HG02588 (cell line): ENCODE results near the gene CFC1.
"Not testable (repeated sequence)": the region's sequence is repeated elsewhere in the genome, so short reads cannot be mapped to it uniquely, and the experiment has no call there.

Experiments
- ATAC-seq: cut with Tn5 transposase; IDR thresholded peaks from one replicate; pipeline ENCODE4 v1.9.1; 2021; ENCODE audit warnings: mild to moderate bottlenecking, moderate library complexity; ENCODE audit not compliant: unreplicated experiment

CFC1 gene

DNA sequence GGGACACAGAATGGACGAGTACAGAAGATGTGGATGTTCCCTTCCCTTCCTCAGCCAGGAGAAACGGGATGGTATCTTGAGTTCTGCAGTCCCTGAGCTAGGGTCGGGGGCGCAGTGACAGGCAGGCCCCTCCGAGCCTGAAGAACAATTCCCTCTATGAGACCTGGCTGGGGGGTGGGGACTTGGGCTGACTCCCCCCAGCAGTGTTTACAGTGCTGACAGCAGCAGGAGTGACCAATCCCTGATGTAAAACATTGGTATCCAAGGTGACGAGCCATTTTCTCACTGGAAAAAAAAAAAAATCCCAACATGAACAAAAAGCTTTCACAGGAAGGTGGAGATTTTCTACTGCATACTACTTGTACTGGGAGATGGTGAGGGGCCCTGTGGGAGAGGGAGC, at the start of gene CFC1:
Gene CFC1, minus strand, starts transcription at position 183 of the 400 bp plus-strand sequence. CDS start 288 bp downstream, outside the sequence.
- ATAC-seq: not testable (repeated sequence)

DNA sequence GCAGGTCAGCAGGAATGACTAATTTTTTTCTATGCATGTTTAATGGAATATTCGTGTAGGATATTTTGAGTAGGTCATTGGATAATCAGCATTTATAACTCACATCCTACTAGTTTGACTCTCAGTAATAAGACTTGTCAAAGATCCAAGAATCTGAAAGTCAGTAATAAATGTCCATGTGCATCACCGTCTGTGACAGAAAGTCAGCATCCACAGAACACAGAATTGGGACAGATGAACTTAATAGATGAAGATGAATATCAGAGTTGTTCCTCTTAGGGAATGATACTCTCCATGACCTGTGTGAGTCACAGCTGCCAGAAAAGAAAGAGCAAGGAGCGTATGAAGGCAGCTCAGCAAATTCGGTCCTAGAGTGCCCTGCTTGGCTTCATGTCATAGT, 42.3 kb upstream of the CFC1 start:
- ATAC-seq: not testable (repeated sequence)

DNA sequence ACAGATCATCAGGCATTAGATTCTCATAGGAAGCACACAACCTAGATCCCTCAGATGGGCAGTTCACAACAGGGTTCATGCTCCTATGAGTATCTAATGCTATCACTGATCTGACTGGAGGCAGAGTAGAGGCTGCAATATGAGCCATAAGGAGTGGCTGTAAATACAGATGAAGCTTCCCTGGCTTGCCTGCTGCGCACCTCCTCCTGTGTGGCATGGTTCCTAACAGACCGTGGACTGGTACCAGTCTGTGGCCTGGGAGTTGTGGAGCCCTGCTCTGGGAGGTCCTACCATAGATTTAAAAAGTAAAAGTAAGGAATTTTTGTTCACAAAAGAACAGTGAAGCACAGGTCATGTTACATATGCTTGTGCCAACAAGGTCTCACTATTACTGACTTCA, 39.6 kb upstream of the CFC1 start:
- ATAC-seq: not testable (repeated sequence)

DNA sequence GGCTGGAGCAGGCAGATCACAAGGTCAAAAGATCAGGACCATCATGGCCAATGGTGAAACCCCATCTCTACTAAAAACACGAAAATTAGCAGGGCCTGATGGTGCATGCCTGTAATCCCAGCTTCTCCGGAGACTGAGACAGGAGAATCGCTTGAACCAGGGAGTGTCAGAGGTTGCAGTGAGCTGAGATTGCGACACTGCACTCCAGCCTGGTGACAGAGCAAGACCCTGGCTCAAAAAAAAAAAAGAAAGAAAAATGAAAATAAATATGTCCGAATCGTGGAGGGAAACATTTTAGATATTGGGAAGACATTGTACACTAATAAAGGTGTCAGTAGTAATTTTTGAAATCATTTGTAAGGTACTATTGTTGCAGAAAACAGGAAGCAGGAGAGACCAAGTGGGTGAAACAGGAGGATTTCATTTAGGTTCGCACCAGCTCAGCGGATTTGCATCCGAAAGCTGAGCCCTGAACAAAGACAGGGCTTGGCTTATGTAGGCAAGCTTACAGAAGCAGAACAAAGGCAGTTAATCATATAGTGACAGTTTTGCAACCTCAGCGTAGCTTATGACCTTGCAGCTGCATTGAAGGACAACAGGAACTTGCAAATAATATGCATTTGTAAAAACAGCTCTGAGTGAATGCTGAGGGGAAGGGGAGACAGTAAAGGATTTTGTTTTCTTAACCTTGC, 29.6 kb upstream of the CFC1 start:
- ATAC-seq: not testable (repeated sequence)

DNA sequence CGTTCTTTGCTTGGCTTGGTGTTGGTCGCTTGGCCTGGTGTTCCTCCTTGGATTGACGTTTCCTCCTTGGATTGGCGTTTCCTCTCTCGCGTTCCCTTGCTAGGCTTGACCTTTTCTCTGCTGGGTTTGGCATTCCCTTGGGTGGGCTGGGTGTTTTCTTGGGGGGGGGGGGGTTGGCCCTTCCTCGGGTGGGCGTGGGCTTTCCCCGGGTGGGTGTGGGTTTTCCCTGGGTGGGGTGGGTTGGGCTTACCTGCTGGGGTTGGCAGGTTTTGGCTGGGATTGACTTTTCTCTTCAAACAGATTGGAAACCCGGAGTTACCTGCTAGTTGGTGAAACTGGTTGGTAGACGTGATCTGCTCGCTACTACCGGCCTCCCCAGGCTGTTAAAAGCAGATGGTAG, 11.8 kb upstream of the CFC1 start, which contains the start of gene POTEJ:
Gene POTEJ, plus strand, starts transcription at position 301 of the 400 bp plus-strand sequence. Its CDS starts 93 bp downstream, at position 394.
- ATAC-seq: not testable (repeated sequence)

DNA sequence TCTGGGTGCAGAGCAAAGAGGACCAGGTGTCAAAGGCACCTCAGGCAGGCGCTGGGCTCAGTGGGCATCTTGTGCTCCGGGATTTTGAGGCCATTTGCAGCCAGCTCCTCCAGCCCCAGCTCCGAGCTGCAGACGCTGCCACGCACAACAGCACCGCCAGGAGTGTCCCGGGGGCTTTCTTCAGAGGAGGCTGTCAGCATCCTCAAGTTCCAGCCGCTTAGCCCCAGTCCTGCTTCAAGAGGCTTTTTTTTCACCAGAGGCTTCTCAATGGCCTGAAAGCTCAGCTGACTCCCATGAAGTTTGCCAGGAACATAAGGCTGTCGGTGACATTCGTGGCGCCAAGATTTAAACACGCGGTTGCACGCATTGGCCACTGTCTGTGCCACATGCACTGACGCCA, 11.1 kb upstream of the CFC1 start:
- ATAC-seq: not testable (repeated sequence)

DNA sequence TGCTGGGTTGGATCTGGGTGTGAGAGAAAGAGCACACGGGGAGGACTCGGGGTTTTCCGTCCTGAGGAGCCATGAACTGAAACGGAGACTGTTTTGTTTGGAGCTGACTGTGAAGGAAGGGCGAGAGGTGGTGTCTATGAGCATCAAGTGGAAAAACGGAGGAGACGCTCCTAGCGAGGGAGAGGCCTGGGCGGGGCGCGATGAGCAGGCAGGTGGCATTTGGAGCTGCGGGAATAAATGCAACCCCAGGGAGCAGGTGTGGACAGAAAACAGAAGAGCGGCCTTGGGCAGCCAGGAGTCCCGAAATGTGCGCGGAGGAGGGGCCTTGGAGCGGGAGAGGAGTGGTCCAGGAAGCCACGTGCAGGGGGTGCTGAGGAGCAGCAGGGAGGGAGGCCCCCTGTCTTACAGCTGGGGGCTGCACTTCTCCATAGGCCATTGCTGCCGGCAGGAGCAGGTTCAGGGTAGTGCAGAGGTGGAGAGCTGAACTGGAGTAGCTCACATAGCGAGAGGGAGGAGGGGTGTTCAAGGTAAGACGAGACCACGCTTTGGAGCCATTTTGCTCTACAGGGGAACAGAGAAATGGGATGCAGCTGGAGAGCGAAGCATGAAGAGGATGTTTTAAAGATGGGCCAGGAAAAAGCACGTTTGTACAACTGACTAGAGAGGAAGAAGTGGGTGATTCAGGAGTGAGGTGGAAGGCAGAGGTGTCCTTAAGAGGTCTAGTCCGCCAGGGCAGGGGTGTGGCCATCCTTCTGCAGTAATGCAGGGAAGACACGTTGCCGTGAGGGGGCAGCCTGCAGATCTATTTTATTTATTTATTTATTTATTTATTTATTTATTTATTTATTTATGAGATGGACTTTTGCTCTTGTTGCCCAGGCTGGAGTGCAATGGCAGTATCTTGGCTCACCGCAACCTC, 9.9 kb upstream of the CFC1 start:
- ATAC-seq: not testable (repeated sequence)

DNA sequence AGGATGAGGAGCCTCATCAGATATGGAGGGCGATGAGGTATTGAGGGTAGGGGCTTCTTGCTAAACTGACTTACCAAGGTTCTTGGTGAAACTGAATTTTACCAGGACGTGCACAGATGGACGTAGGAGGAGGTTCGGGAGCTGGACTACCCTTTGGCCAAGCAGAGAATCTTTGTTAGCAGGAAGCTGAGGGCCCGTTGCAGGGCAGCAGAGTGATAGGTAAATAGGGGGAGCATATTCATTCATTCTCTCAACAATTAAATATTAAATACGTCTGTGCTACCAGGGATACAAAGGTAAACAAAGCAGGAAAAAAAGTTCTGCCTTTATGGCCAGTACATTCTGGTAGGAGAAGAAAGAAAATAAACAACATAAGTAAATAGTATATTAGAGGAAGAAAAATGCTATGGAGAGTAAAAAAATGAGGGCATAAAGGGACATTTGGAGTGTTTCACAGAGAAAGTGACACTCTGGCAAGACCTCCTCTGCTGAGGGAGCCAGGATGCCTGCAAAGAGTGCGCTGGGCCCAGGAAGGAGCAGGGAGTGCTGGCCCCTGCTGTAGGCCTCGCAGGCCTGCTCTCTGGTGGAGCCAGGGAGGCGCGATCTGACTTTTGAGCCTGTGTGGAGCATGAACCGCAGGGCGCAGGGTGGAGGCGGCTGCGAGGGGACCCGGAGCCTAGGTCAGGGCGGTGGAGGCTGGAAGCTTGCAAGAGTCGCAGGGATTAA, 9.1 kb upstream of the CFC1 start:
- not testable (repeated sequence) for ATAC-seq

DNA sequence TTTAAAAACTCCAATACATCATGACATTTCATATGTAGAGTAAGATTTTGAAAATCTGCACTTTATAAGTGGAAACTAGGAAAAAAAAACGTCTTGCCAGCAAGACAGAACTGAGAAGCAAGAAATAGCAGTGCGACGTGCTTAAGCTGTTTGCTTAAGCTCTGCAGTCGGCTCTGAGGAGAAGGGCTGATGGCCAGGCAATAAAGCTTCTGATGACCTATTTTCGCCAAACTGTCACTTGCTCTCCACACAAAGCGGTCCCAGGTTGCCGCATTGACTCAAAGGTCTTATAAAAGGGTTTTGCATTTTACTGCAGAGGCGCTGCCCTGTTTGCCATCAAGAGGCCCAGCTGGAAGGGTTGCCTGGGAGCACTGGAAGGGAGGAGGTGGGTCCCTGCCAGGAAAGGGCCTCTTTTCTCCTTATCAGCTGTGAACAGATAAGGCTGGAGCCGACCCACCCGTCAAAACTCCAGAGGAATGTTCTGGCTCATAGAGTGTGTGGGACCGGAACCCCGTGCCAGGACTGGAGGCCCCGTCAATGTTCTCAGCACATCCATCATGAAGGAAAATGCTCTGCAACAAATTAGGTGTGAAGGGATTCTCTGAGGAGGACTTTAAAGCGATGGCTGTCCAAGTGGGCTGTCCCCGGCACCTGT, 2.4 kb upstream of the CFC1 start:
- not testable (repeated sequence) for ATAC-seq

DNA sequence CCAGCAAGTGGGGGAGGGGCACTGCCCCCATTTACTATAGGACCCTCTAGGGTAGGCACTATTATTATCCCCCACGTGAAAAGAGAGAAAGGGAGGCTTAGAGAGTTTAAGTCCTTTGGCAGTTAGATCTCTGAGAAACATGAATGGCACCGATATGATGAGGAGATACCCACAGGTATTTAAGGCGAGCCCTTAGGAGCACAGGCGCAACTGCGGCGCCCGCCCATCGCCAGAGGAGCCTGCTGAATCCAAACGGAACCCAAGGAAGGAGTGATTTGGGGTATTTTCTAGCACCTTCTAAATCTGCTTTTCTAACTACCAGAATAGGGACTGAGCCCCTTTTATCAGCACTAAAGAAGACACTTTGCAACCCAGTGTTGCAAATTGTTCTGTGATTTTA, 551 bp upstream of the CFC1 start:
- not testable (repeated sequence) for ATAC-seq

DNA sequence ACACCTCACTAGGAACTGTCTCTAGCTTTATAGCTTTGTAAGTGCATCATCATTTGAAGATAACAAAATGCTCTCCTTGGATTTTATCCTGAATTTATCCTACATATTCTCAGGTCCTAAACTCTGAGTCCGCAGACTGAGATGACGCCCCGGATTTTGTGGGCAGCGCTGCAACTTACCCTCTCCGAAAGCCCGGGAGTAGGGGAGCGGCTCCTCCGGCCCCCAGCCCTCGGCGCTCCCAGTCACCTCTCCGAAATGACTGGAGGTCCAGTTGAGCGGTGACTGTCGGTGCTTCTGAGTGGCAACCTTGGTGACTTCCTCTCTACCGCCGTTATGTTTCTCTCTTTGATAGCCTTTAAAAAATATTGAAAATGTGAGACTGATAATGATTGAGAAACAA, 912 bp downstream of the CFC1 start:
- not testable (repeated sequence) for ATAC-seq

DNA sequence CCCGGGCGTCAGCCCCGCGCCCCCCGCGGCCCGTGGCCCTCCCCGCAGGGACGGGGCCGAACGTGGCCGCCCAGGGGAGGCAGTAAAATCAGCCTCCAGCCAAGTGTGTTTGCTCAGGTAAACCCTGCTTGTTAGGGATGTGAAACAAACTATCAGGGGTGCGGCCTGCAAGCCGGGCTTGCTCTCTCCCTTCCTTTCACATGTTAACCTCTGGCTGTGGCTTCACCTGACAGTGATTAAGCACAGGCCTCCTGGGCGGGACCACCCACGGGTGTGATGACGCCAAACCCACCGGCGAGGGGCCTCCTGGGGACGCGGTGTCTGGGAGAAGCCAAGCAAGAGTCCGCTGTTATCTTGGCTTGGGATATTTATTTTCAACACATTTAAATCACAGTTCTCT, 1.4 kb downstream of the CFC1 start:
- not testable (repeated sequence) for ATAC-seq

DNA sequence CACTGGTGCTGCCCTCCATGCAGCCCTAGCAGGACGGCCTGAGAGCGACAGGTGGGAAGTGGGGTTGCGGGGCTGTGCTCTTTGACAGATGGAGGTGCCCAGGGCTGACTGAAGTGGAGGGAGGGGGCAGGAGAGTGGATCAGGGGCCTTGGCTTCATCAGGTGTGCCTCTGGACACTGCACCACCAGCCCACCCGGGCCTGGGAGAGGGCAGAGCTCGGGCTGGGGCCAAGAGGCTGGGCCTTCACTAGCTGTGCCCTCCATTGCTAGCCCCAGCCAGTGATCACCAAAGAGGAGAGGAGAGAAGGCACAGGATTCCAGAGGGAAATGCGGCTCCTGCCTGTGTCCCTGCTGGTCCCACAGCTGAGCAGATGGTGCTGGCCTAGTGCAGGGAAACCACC, 2.6 kb downstream of the CFC1 start:
- ATAC-seq: not testable (repeated sequence)

DNA sequence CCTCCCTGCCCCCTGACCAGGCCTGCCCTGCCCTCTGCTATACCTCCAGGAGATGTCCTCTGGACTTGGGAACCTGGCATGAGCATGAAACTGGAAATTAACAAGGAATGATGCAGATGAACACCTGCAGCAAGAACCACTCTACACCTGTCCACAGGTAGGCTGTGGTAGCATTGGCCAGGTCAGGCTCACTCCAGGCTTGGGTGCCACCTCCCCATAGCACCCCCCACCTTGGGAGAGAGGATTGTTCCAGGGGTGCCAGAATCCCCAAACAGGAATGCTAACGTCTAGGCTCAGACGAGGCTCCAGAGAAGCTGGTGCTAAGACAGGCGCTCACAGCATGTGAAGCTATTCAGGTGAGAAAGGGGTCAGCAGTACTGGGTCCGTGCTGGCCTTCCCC, 5.4 kb downstream of the CFC1 start:
- not testable (repeated sequence) for ATAC-seq

DNA sequence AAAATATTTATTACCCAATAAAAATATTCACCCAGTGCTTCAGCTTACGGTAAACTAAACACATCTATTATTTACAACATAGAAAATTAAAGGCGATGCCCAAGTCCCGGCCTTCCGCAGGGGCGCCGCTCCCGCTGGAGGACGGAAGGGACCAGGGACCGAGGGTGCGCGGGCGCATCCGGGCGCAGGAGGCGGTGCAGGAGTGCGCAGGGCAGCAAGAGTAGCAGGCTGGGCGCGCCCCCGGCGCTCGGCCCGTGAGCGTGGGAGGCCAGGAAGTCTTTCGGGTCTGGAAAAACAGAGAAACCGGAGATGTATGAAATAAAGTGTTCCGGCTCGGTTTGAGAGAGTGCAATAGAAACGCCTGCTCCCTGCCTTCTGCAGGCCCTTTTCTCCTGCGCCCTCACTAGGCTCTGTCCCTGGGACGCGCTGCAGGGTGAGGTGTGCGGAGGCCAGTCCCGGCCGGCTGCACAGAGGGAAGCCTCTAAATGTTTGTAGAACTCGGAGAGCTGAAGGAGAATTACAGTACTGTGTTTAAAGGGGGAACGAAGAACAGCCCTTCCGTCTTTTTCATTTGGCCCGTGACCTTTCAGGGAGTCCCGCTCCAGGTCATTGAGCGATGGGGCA, 6.5 kb downstream of the CFC1 start:
- ATAC-seq: not testable (repeated sequence)

DNA sequence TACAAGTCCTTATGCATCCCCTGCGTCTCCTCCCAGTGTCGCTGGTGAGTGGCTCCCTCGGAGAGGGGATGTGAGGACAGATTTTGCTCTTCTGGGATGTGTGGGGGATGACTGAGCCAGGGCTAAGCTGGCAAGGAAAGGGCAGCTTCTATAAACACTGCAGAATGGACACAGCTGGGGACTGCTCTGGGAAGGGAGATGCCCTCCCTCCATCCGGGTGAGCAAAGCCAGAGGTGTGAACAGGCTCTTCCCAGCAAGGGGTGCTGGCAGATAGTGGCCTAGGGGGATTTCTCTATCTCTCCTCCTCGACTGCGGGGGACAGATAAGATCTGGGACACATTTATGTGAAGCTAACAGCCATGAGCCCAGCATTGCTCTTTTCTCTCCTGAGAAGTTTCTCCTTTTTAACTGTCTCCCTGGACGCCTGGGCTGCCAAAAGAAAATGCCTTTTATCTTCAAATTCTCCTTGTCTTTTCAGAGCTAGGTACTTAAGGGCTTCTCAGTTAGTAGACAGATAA, 8.5 kb downstream of the CFC1 start:
- not testable (repeated sequence) for ATAC-seq

DNA sequence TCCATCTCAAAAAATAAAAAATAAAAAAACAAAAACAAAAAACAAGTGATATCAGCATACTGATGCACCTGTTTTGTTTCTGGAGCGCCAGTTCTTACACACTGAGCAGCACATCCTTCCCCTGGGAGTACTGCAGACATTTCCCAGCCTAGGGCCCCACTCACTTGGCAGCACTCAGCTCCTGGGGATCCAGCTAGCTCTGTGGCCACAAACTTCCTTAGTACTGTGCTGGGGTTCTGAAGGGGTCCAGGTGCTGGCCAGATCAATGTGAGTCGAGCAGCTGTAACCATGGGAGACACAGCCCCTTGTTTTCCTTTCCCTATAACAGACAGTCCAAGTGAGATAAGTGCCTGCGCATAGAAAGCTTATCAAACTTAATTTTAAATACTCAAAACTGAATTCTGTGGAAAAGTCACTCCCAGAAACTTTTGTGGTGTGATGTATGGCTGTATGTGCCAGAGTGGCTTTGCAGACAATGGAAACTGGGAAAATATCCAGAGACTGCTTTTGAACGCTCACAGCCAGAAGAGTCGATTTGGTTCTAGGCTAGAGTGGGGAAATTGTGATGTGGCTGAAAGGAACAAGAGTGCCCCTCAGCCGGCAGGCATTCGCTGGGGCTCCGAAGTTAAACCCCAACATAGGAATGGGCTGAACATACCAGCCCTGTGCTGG, 9.1 kb downstream of the CFC1 start:
- not testable (repeated sequence) for ATAC-seq

DNA sequence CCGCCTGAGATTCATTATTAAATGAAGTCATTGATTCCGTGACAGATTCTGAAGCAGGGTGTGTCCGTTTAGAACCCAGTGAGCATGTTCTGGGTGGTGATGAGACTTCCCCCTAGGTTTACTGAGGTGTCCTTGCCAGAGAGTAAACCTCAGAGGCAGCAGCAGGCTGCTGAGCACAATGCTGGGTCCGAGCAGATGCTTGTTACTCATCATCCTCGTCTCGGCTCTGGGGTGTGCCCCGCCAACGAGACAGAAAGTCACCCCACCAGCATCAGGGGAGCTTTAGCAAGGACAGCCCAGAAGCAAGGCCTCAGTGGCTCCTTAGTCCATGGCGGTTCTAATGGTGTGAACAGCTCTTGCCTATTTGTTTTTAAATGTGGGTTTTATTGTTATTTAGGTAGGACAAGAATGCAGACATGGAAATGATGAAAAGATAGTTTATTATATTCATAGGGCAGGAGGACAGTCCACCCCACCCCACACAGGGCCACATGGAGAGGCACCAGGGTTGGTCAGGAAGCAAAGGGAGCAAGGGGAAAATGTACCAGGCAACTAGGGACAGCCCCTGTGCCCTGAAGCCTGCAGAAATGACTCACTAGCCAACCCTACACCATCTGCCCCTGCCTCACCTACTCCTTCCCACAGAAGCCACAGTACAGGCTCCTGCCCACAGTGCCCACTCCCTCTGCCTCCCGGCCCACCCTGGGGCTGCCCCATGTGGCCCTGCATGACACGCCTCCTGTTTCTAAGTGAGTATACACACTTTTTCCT, 10.5 kb downstream of the CFC1 start:
- peak; percentile 83 for ATAC-seq

DNA sequence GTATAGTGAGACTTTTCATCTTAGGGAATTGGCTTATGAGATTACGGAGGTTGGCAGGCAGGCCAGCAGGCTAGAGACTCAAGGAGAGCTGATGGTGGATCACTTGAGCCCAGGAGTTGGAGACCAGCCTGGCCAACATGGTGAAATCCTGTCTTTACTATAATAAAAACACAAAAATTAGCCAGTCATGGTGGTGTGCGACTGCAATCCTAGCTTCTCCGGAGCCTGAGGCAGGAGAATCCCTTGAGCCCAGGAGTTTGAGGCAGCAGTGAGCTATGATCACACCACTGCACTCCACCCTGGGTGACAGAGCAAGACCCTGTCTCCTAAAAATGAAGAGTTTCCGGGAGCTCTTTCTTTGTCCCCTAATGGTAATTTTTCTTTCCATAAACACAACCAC, 14.6 kb downstream of the CFC1 start:
- not testable (repeated sequence) for ATAC-seq
